ENCODE measurements around the gene NOVA1. TPM values are rescaled to one million over a fixed set of nuclear protein-coding genes. Genes with fewer than 3 reads are reported as not detected.

The NOVA1 gene
- total RNA-seq, 1 donor from 2014 or later: 1.9 TPM

DNA sequence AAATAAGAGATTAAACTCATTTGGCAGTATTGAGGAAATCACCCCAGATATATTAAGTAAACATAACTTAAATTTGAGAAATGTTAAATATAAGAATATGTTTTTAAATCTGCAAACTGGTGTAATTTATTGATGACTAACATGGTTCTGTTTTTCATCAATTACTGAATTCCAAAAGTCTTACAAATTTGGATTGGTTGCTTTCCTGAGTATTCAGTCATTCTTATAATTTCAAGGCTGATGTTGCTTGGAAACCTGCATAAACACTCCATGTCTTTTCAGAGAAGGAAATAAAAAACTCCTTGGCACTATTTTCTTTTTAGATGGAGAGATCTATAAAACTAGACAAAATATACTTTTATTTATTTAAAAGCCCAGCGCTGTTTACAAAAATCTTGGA lies 71.7 kb downstream of the NOVA1 start:
- no peak for DNase-seq (ENCODE audit: extremely low spot score, unreplicated experiment)

DNA sequence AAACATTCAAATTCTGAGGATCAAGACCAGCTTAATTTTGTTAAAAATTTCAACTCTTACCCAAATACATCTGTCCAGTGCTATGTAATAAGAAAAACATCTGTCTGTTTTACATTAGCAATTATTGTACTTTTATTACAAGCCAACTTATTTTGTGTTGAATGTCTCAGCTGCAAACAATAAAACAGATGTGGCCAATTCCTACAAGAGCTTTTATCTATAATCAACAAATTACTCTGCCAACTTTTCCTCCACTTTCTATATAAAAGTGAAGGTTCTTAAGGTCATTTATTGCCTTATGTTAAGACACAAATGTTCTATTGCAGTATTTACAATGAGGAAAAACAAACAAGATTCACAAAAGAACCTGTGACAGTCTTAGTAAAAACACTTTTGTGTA lies 72.7 kb downstream of the NOVA1 start:
- Mint-ChIP-seq H3K36me3 (ENCODE audit: unreplicated experiment) (no peaks in the 10 kb centered on the region), H3K27ac (ENCODE audit: unreplicated experiment) (no peak overlapping the region), H3K27me3 (ENCODE audit: unreplicated experiment) (no peaks in the 10 kb centered on the region), H3K4me3 (ENCODE audit: unreplicated experiment) (no peak overlapping the region), H3K9me3 (ENCODE audit: unreplicated experiment) (no peaks in the 10 kb centered on the region), H3K4me1 (ENCODE audit: unreplicated experiment) (peaks cover 6% of the 10 kb centered on the region)
- no peak for DNase-seq (ENCODE audit: extremely low spot score, unreplicated experiment)
- TF ChIP-seq, protein P1, sequence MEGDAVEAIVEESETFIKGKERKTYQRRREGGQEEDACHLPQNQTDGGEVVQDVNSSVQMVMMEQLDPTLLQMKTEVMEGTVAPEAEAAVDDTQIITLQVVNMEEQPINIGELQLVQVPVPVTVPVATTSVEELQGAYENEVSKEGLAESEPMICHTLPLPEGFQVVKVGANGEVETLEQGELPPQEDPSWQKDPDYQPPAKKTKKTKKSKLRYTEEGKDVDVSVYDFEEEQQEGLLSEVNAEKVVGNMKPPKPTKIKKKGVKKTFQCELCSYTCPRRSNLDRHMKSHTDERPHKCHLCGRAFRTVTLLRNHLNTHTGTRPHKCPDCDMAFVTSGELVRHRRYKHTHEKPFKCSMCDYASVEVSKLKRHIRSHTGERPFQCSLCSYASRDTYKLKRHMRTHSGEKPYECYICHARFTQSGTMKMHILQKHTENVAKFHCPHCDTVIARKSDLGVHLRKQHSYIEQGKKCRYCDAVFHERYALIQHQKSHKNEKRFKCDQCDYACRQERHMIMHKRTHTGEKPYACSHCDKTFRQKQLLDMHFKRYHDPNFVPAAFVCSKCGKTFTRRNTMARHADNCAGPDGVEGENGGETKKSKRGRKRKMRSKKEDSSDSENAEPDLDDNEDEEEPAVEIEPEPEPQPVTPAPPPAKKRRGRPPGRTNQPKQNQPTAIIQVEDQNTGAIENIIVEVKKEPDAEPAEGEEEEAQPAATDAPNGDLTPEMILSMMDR (IDR thresholded peaks at IDR 0.05): no peak

More for the DNA sequence above, 71.7 kb downstream of the NOVA1 start:
- peaks cover 6% of the 10 kb centered on the region for H3K4me1 Mint-ChIP-seq (ENCODE audit: unreplicated experiment)
- no peak overlapping the region for H3K4me3 Mint-ChIP-seq (ENCODE audit: unreplicated experiment)
- no peaks in the 10 kb centered on the region for H3K27me3 Mint-ChIP-seq (ENCODE audit: unreplicated experiment)
- no peaks in the 10 kb centered on the region for H3K9me3 Mint-ChIP-seq (ENCODE audit: unreplicated experiment)
- no peaks in the 10 kb centered on the region for H3K36me3 Mint-ChIP-seq (ENCODE audit: unreplicated experiment)
- no peak overlapping the region for H3K27ac Mint-ChIP-seq (ENCODE audit: unreplicated experiment)
- TF ChIP-seq, protein P1 (IDR thresholded peaks at IDR 0.05): no peak

DNA sequence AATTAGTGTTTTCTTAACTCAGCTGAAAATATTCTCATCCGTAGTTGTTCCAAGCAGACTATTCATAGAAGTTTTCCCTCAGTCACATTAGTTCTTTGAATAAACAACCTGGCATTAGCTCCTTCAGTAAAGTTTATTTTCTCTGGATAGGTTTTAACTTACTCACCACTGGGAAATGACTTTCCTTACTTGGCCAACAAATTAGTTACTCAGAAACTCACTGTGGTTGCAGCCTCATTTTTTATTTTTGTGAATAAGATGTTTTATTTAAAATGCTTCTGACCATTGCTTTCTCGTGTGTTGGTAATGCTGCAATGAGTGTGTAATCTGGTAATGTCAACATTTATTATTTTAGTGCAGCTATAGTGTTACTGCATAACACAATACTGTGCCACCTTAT lies 74.9 kb downstream of the NOVA1 start:
- Mint-ChIP-seq H3K4me1 (ENCODE audit: unreplicated experiment) (peaks cover 6% of the 10 kb centered on the region), H3K9me3 (ENCODE audit: unreplicated experiment) (no peaks in the 10 kb centered on the region), H3K36me3 (ENCODE audit: unreplicated experiment) (no peaks in the 10 kb centered on the region), H3K27me3 (ENCODE audit: unreplicated experiment) (no peaks in the 10 kb centered on the region), H3K4me3 (ENCODE audit: unreplicated experiment) (no peak overlapping the region), H3K27ac (ENCODE audit: unreplicated experiment) (no peak overlapping the region)
- no peak for DNase-seq (ENCODE audit: extremely low spot score, unreplicated experiment)
- TF ChIP-seq, protein P1 (IDR thresholded peaks at IDR 0.05): no peak

DNA sequence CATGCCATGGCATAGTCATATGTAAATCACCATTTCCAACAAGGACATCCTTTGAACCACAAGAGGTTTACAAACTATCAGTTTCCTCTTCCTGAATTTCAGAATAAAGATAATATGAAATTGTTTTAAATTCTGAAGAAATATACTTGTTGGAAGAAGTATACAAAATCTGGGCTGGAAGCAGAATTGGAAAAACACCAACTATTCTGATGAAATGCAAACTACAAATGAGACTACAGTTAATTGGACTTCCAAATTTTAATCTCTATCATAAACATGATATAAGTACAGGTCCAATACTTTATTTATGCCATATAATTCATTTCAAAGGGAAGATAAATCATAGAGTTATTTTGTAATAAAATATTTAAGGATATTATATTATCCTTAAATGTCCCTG lies 80.1 kb downstream of the NOVA1 start:
- H3K4me3 Mint-ChIP-seq (ENCODE audit: unreplicated experiment): no peak overlapping the region
- H3K9me3 Mint-ChIP-seq (ENCODE audit: unreplicated experiment): no peaks in the 10 kb centered on the region
- no peak for DNase-seq (ENCODE audit: extremely low spot score, unreplicated experiment)
- H3K27ac Mint-ChIP-seq (ENCODE audit: unreplicated experiment): no peak overlapping the region
- H3K27me3 Mint-ChIP-seq (ENCODE audit: unreplicated experiment): no peaks in the 10 kb centered on the region
- H3K4me1 Mint-ChIP-seq (ENCODE audit: unreplicated experiment): peaks cover under 1% of the 10 kb centered on the region
- no peaks in the 10 kb centered on the region for H3K36me3 Mint-ChIP-seq (ENCODE audit: unreplicated experiment)
- TF ChIP-seq, protein P1 (IDR thresholded peaks at IDR 0.05): no peak

DNA sequence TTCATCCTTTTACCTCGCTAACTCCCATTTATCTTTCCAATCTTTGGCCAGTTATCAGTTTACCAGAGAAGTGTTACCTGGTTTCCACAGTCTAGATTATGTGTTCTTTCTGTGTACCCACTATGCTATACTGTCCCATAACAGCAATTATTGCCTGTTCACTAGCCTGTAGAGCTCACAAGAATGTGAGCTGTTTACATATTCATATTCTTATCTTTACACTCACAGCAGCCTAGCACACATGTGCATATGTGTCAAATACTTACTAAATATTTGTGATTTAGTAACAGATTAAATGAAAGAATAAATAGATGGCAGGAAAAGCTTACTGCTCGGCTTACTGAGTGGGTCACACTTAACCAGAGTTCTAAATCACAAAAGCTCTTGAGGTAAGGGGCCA lies 97.8 kb downstream of the NOVA1 start:
- Mint-ChIP-seq H3K27me3 (ENCODE audit: unreplicated experiment) (no peaks in the 10 kb centered on the region), H3K4me1 (ENCODE audit: unreplicated experiment) (no peaks in the 10 kb centered on the region), H3K36me3 (ENCODE audit: unreplicated experiment) (no peaks in the 10 kb centered on the region), H3K4me3 (ENCODE audit: unreplicated experiment) (no peak overlapping the region), H3K27ac (ENCODE audit: unreplicated experiment) (no peak overlapping the region), H3K9me3 (ENCODE audit: unreplicated experiment) (peaks cover 5% of the 10 kb centered on the region)
- DNase-seq (ENCODE audit: extremely low spot score, unreplicated experiment): no peak
- TF ChIP-seq, protein P1 (IDR thresholded peaks at IDR 0.05): no peak
